Effector CD4-positive, alpha-beta T cell (primary cell): ENCODE measurements around the gene PDSS2.
"Not testable (repeated sequence)": the region's sequence is repeated elsewhere in the genome, so short reads cannot be mapped to it uniquely, and the experiment has no call there.

Experiments used
- DNase-seq: peaks from one replicate; pipeline ENCODE4 v3.0.0-alpha.2; 2020

PDSS2 gene

DNA sequence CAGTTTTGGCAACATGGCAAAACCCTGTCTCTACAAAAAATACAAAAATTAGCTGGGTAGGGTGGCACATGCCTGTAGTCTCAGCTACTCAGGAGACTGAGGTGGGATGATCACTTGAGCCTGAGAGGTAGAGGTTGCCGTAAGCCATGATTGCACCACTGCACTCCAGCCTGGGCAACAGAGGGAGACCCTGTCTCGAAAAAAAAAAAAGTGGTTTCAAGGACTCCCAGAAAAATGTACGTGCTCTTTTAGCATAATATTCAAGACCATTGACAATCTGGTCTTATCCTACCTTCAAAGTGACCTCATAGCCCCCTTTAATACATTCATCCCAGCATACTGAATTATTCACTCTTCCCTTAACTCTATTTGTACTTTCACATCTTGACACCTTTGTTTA, 16.0 kb upstream of the PDSS2 start:
- DNase-seq: not testable (repeated sequence)

DNA sequence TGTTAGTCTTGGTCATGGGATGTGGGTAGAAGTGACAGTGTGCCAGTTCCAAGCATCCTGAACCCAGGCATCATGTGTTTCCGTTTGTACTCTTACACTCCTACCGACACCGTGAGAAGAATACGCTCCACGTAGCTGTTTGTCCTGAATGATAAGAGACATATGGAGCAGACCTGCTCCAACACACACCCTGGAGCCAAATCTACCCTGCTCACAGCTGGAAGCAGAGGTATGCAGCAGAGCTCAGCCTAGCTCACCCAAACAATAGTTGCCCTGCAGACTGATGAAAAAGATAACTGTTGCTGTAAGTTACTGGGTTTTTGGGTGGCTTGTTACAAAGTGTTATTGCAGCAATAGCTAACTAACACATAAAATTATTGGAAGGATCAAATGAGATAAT, 14.3 kb upstream of the PDSS2 start:
- no peak for DNase-seq

DNA sequence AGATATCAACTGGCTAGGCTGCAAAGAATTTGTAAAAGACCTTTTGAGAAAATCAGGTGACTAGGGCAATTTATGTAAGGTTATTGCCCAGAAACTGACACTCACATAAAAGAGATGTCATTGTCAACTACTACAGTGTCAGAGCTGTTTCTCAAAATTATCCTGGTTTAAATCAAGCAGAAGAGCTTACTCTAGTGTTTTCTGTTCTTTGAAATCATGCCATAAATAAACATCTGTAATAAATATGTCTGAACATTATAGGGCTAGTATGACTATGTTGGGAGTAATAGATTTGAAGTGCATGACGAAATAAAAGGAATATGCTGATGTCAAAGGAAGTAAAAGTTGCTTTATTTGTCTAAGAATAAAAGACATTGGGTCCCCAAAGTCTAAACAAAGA, 11.0 kb upstream of the PDSS2 start:
- no peak for DNase-seq

GRCh38 chr6:107466062-107466461, 6.7 kb upstream of the PDSS2 start:
- DNase-seq: no peak

DNA sequence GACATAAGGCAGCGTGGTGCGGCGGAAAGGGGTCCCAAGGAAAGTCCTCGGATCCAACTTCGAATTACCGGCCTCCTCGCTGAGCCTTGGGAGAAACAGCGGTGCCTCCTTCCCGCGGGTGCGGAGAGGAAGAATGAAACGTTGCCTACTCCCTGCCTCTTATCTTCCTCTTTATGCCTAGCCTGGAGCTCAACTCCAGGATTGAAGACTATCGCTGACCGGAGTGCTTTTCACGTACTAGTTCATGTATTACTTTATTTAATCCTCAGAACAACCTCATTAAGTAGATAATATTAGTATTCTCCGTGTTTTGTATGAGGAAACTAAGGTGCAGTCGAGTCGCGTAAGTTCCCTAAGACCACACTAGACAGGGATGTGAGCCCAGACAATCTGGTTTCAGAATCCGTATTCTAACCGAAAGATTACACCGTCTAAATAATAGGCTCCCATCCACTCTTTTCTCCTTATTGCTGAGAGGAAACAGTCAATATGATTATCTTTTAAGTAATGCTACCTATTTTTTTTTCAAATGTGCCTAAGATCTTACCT, 793 bp upstream of the PDSS2 start:
- DNase-seq: no peak

DNA sequence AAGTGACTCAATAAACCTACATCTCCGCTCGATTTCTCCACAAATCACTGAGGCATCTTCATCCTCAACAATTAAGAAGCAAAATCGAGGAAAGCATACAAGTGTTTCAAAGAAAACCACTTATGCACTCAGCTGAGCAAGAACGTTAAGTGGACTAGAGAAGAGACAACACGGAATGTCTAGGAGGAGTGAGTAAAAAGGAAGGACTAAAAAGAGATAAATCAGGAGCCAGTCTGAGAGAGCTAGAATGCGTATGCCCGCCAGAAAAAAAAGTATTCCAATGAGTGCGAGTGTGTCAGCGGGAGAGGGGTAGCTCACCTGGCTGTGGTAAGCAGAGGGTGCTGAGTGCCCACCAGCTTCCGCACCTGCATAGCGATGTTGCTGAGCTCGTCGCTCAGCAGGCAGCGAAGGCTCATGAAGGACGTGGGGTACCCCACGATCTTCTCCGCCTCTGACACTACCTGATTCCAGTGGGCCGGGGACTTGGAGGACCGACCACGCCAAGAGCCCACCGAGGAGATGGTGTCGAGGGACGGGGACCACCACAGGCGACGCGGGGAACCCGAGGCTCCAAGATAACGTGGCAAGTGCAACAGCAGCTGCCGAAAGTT, 587 bp downstream of the PDSS2 start:
- DNase-seq: no peak

DNA sequence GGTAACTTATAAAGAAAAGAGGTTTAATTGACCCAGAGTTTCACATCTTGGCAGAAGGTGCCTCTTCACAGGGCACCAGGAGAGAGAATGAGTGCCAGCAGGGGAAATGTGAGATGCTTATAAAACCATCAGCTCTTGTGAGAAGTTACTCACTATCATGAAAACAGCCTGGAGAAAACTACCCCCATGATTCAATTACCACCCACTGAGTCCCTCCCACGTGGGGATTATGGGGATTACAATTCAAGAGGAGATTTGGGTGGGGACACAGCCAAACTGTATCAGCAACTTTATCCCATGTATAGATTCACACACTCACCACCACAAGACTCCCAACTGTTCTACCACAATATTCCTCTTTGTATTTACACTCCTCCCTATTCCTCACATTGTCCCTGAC, 10.6 kb downstream of the PDSS2 start:
- no peak for DNase-seq

GRCh38 chr6:107447663-107448216, 11.6 kb downstream of the PDSS2 start:
- DNase-seq: no peak

DNA sequence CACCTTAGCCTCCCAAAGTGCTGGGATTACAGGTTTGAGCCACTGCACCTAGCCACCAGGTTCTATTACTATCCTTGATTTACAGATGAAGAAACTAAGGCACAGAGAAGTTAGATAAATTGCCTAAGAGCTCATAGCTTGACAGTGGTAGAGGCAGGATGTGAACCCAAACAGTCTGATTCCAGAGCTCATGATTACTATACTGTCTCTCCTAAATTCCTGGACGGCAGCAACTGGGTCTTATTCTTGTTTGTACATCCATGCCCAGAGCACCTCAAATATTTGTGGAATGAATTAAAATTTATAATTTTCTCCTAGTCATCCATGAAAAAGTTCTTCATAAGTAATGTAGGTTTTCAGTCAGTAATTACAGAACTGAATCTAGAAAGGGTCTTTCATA, 15.1 kb downstream of the PDSS2 start:
- DNase-seq: no peak

DNA sequence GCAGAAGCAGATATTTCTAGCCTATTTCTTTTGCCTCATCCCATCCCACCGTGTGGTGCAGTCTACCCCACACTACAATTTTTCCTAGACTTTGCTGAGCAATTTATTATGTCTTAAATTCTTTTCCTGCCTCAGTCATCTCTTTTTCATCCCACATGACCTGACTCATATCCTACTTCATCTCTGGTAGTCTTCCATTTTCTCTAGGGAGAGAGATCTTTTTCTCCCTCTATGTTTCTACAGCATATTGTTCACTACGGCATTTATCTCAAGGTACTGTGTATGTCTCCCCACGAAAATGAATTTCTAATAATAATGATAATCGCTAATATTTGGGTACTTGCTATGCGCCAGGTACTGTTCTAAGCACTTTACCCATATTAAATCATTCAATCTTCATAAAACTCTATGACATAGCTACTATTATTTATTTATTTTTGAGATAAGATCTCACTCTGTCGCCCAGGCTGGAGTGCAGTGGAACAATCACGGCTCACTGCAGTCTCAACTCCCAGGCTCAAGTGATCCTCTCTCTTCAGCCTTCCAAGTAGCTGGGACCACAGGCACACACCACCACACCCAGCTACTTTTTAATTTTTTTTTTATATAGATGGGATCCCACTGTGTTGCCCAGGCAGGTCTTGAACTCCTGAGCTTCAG, 15.6 kb downstream of the PDSS2 start:
- DNase-seq: no peak

GRCh38 chr6:107442938-107443607, 16.3 kb downstream of the PDSS2 start:
- no peak for DNase-seq

- DNase-seq: no peak
Observed at GRCh38 chr6:107441682-107442081, 17.7 kb downstream of the PDSS2 start.

GRCh38 chr6:107440936-107441335, 18.4 kb downstream of the PDSS2 start:
- no peak for DNase-seq

DNA sequence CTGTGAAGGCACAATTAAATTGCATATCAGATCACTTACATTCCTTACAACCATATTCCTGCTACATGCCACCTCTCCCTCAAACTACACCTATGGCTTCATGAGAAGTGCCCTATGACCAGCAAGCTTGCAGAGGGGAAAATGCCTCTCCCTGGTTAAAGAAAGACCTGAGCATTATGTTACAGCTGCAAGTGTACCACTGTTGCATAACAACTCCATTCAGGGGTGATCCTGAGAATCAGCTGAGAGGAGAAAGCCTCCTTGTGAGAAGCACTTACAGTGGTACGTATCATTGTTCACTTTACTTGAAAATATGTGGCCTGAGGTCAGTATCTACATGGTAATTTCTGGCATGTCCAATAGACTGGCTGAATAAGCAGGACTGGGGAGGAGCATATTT, 20.0 kb downstream of the PDSS2 start:
- DNase-seq: no peak

GRCh38 chr6:107437691-107438090, 21.7 kb downstream of the PDSS2 start:
- no peak for DNase-seq

- DNase-seq: no peak
Observed at GRCh38 chr6:107436881-107437280, 22.5 kb downstream of the PDSS2 start.

DNA sequence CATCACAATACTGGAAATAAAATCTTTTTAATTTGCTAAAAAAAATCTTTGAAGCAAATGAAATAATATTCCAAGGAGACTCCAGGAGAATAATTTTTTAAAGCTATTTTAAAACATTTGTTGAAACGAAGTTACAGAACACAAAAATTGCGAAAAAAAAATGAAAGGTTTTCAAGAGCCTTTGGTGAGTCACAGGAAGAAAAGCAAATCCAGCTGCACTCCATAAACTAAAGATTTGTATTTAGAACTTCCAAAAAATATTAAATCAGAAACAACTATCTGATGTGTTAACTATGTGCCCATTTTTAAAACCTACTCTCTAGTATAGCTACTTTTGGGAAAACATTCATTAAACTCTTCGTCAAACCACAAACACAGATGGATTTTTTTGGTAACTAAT, 23.6 kb downstream of the PDSS2 start:
- no peak for DNase-seq

DNA sequence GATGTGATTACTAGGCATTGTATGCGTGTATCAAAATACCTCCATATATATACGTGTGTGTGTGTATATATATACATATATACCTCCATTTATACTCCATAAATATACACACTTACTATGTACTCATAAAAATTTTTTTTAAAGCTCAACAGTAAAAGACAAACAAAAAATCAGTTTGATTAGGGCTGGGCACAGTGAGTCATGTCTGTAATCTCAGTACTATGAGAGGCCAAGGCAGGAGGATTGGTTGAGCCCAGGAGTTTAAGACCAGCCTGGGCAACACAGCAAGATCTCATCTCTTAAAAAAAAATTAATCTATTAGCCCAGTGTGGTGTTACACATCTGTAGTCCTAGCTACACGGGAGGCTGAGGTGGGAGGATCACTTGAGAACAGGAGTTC, 24.6 kb downstream of the PDSS2 start:
- DNase-seq: no peak

DNA sequence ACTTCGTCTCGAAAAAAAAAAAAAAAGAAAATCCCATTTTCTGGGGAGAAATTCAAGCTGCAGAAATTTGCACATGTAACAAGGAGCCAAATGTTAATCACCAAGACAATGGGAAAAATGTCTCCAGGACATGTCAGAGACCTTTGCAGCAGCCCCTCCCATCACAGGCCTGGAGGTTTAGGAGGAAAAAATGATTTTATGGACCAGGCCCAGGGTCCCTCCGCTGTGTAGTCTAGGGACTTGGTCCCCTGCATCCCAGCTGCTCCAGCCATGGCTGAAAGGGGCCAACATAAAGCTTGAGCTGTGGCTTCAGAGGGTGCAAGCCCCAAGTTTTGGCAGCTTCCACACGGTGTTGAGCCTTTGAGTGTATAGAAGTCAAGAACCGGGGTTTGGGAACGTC, 33.4 kb downstream of the PDSS2 start:
- DNase-seq: not testable (repeated sequence)

GRCh38 chr6:107423474-107423990, 35.8 kb downstream of the PDSS2 start:
- DNase-seq: no peak

GRCh38 chr6:107421696-107422256, 37.6 kb downstream of the PDSS2 start:
- DNase-seq: no peak

GRCh38 chr6:107419733-107420132, 39.6 kb downstream of the PDSS2 start:
- DNase-seq: no peak

DNA sequence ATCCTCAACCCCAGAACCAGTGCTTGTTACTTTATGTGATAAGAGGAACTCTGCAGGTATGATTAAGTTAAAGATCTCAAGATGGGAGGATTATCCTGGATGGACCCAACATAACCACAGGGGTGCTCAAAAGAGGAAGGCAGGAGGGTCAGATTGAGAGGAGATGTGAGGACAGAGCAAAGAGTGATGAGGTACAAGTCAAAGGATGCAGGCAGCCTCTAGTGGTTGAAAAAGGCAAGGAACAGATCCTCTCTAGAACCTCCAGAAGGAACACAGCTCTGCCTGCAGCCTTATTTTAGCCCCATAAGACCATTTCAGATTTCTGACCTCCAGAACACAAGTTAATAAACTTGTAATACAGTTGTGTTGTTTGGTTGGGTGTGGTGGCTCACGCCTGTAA, 41.2 kb downstream of the PDSS2 start:
- no peak for DNase-seq
